Measurements from ENCODE around the gene UPF1. TPM values are rescaled to one million over a fixed set of nuclear protein-coding genes. Genes with fewer than 3 reads are reported as not detected.
"Not testable (repeated sequence)": the region's sequence is repeated elsewhere in the genome, so short reads cannot be mapped to it uniquely, and the experiment has no call there.

The UPF1 gene
- total RNA-seq, 3 donors from 2014 or later (not counting 1 experiment from before 2014, with no cell fraction given), result 123 to 140 (median 138) TPM

DNA sequence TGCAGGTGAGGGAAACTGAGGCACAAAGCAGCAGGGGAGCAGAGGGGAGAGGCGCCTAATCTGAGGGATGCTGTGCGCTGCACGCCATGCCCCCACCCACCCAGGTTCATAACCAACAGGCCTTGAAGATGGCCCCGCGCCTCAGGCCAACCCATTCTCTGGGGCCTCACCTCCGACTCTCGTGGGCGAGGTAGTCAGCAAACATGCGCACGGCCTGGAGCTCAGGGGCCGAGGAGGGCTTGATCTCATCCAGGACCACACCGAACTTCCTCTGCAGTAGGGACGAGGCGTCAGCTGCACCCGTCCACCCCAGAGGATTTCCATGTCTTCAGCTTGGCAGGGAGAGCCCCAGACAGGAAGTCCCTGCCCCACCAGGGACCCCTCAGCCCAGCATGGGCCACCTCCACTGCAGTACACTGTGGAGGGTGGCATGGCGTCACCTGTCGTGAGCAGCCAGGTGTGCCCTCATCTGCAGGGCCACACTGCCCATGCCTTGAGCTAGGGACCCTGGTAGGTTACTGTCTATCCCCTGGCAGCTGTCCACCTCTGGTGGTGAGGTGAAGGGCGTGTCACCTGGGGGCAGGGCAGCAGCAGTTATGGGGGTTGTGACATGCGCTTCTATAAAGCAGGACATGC, 79.2 kb downstream of the UPF1 start:
- Mint-ChIP-seq H3K4me1 (peaks cover 5 to 21% of the 10 kb centered on the region in 2 donors), H3K27ac (no peak overlapping the region), H3K27me3 (ENCODE audit: low read depth in 2 of 2) (no peaks in the 10 kb centered on the region), H3K9me3 (no peaks in the 10 kb centered on the region), H3K4me3 (no peak overlapping the region), H3K36me3 (no peaks in the 10 kb centered on the region)
- H3K36me3 ChIP-seq (ENCODE audit: control insufficient read depth, insufficient read depth, low read length), result peaks cover 49% of the 10 kb centered on the region
- no peaks in the 10 kb centered on the region for H3K27me3 ChIP-seq (ENCODE audit: control insufficient read depth, insufficient read depth, low read length)
- ATAC-seq, result no peak
- H3K9me3 ChIP-seq (ENCODE audit: control insufficient read depth, insufficient read depth, low read length), result no peaks in the 10 kb centered on the region
- DNase-seq, result no peak
- peaks cover 12% of the 10 kb centered on the region for H3K4me1 ChIP-seq (ENCODE audit: control insufficient read depth, insufficient read depth, low read length)
- no peak overlapping the region for H3K4me3 ChIP-seq (ENCODE audit: low read length)
- no peak overlapping the region for H3K27ac ChIP-seq (ENCODE audit: low read length)
- TF ChIP-seq, protein P1, sequence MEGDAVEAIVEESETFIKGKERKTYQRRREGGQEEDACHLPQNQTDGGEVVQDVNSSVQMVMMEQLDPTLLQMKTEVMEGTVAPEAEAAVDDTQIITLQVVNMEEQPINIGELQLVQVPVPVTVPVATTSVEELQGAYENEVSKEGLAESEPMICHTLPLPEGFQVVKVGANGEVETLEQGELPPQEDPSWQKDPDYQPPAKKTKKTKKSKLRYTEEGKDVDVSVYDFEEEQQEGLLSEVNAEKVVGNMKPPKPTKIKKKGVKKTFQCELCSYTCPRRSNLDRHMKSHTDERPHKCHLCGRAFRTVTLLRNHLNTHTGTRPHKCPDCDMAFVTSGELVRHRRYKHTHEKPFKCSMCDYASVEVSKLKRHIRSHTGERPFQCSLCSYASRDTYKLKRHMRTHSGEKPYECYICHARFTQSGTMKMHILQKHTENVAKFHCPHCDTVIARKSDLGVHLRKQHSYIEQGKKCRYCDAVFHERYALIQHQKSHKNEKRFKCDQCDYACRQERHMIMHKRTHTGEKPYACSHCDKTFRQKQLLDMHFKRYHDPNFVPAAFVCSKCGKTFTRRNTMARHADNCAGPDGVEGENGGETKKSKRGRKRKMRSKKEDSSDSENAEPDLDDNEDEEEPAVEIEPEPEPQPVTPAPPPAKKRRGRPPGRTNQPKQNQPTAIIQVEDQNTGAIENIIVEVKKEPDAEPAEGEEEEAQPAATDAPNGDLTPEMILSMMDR (IDR thresholded peaks at IDR 0.05), result no peak
- intact Hi-C loops (cut with micrococcal nuclease), result no loop called here
- 98% methylated on average over 19 of the region's 19 CpGs for WGBS (ENCODE audit: insufficient coverage)

- Histone ChIP-seq H3K36me3 (ENCODE audit: control insufficient read depth, insufficient read depth, low read length) (peaks cover 36% of the 10 kb centered on the region), H3K4me3 (ENCODE audit: low read length) (no peak overlapping the region), H3K27me3 (ENCODE audit: control insufficient read depth, insufficient read depth, low read length) (no peaks in the 10 kb centered on the region), H3K27ac (ENCODE audit: low read length) (no peak overlapping the region), H3K4me1 (ENCODE audit: control insufficient read depth, insufficient read depth, low read length) (peaks cover 17% of the 10 kb centered on the region), H3K9me3 (ENCODE audit: control insufficient read depth, insufficient read depth, low read length) (no peaks in the 10 kb centered on the region)
- peak overlapping the region in 1 of 2 donors; percentile 14 for H3K27ac Mint-ChIP-seq
- H3K4me1 Mint-ChIP-seq, result peaks cover 14 to 31% of the 10 kb centered on the region in 2 donors
- H3K4me3 Mint-ChIP-seq, result no peak overlapping the region
- DNase-seq (no peak), ATAC-seq (no peak)
- no peaks in the 10 kb centered on the region for H3K36me3 Mint-ChIP-seq
- TF ChIP-seq, protein P1 (IDR thresholded peaks at IDR 0.05), result no peak
- H3K9me3 Mint-ChIP-seq, result no peaks in the 10 kb centered on the region
- intact Hi-C loops (cut with micrococcal nuclease), result no loop called here
- WGBS (ENCODE audit: insufficient coverage), result 97% methylated on average over 14 of the region's 14 CpGs
- H3K27me3 Mint-ChIP-seq (ENCODE audit: low read depth in 2 of 2), result no peaks in the 10 kb centered on the region
Observed at GRCh38 chr19:18912933-18913332, 81.2 kb downstream of the UPF1 start.

DNA sequence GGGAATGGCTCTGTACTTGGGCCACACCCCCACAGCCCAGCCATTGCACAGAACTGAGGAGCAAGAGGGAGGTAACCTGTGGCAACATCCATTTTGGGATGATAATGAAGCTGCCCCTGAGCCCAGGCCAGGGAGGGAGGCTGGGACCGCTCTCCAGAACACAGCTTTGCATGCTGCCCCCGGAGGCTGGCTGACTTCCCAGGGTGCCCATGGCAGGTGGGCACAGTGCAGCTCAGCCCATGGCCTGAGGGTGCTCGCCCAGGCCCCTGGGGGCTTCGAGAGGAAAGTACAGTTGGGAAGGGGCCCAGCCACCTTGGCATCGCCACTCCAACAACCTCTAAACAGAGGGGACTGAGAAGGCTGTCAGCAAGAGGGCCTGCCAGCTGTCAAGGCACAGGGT, 81.7 kb downstream of the UPF1 start:
- intact Hi-C loops (cut with micrococcal nuclease), result no loop called here
- no peak for DNase-seq
- Histone ChIP-seq H3K27ac (ENCODE audit: low read length) (no peak overlapping the region), H3K4me3 (ENCODE audit: low read length) (no peak overlapping the region), H3K36me3 (ENCODE audit: control insufficient read depth, insufficient read depth, low read length) (peaks cover 35% of the 10 kb centered on the region), H3K27me3 (ENCODE audit: control insufficient read depth, insufficient read depth, low read length) (no peaks in the 10 kb centered on the region), H3K4me1 (ENCODE audit: control insufficient read depth, insufficient read depth, low read length) (peaks cover 22% of the 10 kb centered on the region), H3K9me3 (ENCODE audit: control insufficient read depth, insufficient read depth, low read length) (no peaks in the 10 kb centered on the region)
- H3K4me3 Mint-ChIP-seq, result no peak overlapping the region
- ATAC-seq, result no peak
- H3K9me3 Mint-ChIP-seq, result no peaks in the 10 kb centered on the region
- H3K36me3 Mint-ChIP-seq, result no peaks in the 10 kb centered on the region
- peak overlapping the region in 1 of 2 donors; percentile 14 for H3K27ac Mint-ChIP-seq
- peaks cover 17 to 35% of the 10 kb centered on the region in 2 donors for H3K4me1 Mint-ChIP-seq
- TF ChIP-seq, protein P1 (IDR thresholded peaks at IDR 0.05), result no peak
- H3K27me3 Mint-ChIP-seq (ENCODE audit: low read depth in 2 of 2), result no peaks in the 10 kb centered on the region
- 94% methylated on average over 5 of the region's 5 CpGs for WGBS (ENCODE audit: insufficient coverage)

DNA sequence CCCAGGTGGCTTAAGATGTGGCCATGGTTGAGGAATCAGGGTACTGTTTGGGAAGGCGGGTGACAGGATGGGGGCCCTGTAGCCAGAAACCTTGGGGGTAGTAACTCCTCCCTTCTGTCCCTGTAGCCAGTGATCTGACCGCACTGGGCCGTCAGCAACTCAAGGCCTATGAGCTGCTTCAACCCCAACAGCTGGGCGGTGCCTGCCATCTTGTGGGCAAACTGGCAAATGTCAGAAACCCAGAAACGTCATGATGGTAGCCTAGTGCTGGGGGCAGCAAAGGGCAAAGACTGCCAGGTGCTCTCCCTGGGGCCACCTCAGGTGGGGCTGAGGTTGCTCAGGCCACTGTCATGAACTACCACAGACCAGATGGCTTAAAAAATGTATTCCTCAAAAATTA, 83.9 kb downstream of the UPF1 start:
- TF ChIP-seq, protein P1 (IDR thresholded peaks at IDR 0.05), result no peak
- peaks cover 35% of the 10 kb centered on the region for H3K4me1 ChIP-seq (ENCODE audit: control insufficient read depth, insufficient read depth, low read length)
- Mint-ChIP-seq H3K4me1 (peaks cover 31 to 47% of the 10 kb centered on the region in 2 donors), H3K27me3 (ENCODE audit: low read depth in 2 of 2) (no peaks in the 10 kb centered on the region), H3K4me3 (peak overlapping the region; percentile 25), H3K27ac (peak overlapping the region; percentile 11 to 58), H3K36me3 (no peaks in the 10 kb centered on the region), H3K9me3 (no peaks in the 10 kb centered on the region)
- WGBS (ENCODE audit: insufficient coverage), result 63% methylated on average over 5 of the region's 5 CpGs
- no peaks in the 10 kb centered on the region for H3K27me3 ChIP-seq (ENCODE audit: control insufficient read depth, insufficient read depth, low read length)
- H3K9me3 ChIP-seq (ENCODE audit: control insufficient read depth, insufficient read depth, low read length), result no peaks in the 10 kb centered on the region
- DNase-seq (peak in 1 of 2 donors; percentile 53), ATAC-seq (no peak)
- intact Hi-C loops (cut with micrococcal nuclease), result no loop called here
- no peak overlapping the region for H3K4me3 ChIP-seq (ENCODE audit: low read length)
- peaks cover 23% of the 10 kb centered on the region for H3K36me3 ChIP-seq (ENCODE audit: control insufficient read depth, insufficient read depth, low read length)
- no peak overlapping the region for H3K27ac ChIP-seq (ENCODE audit: low read length)

DNA sequence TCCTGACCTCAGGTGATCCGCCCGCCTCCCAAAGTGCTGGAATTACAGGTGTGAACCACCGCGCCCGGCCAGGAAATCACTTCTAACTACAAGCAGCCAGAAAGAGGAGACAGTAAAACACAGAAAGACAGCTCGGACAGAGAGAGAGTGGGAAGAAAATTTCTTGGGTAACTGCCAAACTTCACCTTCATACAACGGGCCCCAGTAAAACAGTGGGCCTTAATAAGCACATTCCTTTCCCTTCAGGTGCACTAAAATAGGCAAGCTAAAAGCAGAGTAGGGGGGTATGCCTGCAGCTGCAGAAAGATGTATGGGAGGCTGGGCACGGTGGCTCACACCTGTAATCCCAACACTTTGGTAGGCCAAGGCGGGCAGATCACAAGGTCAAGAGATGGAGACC, 85.8 kb downstream of the UPF1 start:
- intact Hi-C loops (cut with micrococcal nuclease); DNase-seq; H3K4me3 ChIP-seq (ENCODE audit: low read length); H3K9me3 ChIP-seq (ENCODE audit: control insufficient read depth, insufficient read depth, low read length); H3K27ac ChIP-seq (ENCODE audit: low read length); H3K9me3 Mint-ChIP-seq; H3K27me3 ChIP-seq (ENCODE audit: control insufficient read depth, insufficient read depth, low read length); H3K27me3 Mint-ChIP-seq (ENCODE audit: low read depth in 2 of 2); H3K36me3 Mint-ChIP-seq; ATAC-seq: not testable (repeated sequence)
- Mint-ChIP-seq H3K4me3 (peak overlapping the region; percentile 59), H3K4me1 (peaks cover 31 to 46% of the 10 kb centered on the region in 2 donors), H3K27ac (peak overlapping the region; percentile 37 to 95)
- WGBS (ENCODE audit: insufficient coverage), result over 99% methylated on average over 7 of the region's 9 CpGs
- Histone ChIP-seq H3K4me1 (ENCODE audit: control insufficient read depth, insufficient read depth, low read length) (peaks cover 36% of the 10 kb centered on the region), H3K36me3 (ENCODE audit: control insufficient read depth, insufficient read depth, low read length) (peaks cover 25% of the 10 kb centered on the region)
